ENCODE measurements around the gene YES1.

Gene YES1

GRCh38 chr18:725646-726045 is 86.4 kb downstream of the YES1 start:
- no peak for DNase-seq (ENCODE audit: low read depth in 2 of 2)

- no peak for DNase-seq (ENCODE audit: low read depth in 2 of 2)
Measured at GRCh38 chr18:723541-724080, 88.4 kb downstream of the YES1 start.

DNA sequence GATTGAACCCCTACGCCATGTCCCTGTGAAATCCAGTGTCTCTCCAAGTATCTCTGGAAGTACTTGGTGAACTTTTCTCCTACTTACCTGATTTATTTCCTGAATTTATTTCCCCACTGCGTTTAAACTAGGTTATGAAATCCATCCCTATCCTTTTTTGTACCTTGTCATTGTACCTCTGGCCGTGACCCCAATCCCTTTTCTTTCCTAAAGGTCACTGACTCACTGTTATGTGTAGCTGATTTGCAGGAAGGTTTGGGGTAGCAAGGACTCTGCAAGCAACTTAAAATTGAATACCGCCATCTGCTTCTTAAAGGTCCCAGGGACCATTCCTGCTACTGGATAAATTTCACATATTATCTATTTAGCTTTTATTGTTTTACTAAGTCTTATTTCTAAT is 95.0 kb downstream of the YES1 start:
- DNase-seq (ENCODE audit: low read depth in 2 of 2) = no peak

GRCh38 chr18:715626-716025 is 96.4 kb downstream of the YES1 start:
- no peak for DNase-seq (ENCODE audit: low read depth in 2 of 2)

GRCh38 chr18:713135-713490 is 98.9 kb downstream of the YES1 start:
- DNase-seq (ENCODE audit: low read depth in 2 of 2) = no peak

DNA sequence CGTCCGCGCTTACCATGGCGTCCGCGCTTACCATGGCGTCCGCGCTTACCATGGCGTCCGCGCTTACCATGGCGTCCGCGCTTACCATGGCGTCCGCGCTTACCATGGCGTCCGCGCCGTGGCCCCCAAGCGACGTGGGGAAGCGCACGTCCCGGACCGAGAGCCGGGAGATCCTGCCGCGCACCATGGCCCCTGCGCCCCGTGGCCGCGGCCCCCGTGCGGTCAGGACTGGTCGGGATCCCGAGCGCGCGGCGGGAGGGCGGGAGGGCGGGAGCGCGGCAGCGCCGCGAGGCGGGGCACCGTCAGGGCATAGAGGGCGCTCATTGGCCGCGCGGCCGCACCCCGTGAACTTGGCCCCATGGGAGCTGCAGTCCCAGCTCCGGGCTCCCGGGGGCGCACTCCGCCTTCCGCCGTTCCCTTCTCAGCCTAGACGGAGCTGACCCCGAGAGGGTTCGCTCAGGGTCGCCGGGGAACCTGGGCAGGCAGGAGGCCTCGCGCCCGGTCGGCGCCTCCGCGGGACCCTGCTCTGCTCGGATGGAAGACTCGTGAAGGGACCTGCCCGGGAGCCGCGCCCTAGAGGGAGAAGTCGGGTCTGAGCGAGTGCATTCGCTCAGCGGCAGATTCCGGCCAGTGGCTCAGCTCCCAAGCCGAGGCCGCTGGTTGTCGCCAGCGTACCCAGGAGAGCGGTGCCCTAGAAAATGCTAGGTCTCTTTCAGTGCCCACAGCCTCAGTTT is 99.5 kb downstream of the YES1 start, which contains the start of gene ENOSF1:
Gene ENOSF1, minus strand, starts transcription at position 230 of the 734 bp plus-strand sequence. Its CDS starts 43 bp downstream, at position 187.
- DNase-seq (ENCODE audit: low read depth in 2 of 2) = peak; percentile 67

DNA sequence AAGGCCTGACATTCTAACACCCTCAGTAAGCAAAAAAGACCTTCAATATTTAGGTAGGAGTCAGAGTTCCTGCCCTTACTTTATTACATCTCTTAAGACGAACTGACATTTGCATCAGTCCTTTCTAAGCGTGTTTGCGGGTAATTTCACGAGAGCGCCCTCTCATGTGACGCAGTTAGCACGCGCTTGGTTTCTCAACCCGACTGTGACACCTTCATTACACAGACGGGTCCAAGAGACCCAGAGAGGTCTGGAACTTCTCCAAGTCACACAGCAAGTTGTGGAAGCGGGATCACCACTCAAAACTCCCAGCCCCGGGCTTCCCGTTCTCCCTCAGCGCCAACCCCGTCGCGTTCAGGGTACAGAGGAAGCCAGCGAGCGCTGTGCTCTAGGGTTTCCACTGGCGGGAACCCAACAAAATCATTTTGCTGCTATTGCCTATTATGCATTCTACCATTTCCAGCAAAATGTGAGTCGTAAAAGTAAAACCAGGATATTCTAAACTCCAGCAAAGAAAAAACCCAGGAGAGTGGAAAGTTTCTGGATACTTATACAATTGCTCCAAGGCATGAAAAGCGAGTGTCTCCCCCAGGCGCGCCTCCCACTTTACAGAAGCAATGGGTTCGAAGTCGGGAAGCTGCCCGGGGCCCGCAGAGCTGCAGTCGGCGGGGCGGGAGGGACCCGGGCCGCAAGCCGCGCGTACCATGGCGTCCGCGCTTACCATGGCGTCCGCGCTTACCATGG is 100.2 kb downstream of the YES1 start:
- peak; percentile 52 to 64 for DNase-seq (ENCODE audit: low read depth in 2 of 2)

DNA sequence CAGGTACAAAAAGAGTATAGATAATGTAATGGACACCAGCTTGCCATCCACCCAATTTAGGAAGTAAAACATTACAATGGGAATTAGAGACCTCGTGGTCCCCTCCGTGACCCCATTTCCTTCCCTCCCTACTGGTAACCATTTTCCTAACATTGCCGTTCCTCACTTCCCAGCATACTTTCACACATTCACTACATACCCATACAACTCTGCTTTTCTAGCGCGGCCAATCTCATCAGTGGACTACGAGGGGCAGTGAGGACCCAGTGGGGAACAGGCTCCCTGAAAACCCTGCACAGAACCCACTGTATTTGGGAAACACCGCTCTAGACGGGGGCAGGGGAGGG is 100.8 kb downstream of the YES1 start:
- no peak for DNase-seq (ENCODE audit: low read depth in 2 of 2)

GRCh38 chr18:710418-711300 is 101.4 kb downstream of the YES1 start:
- DNase-seq (ENCODE audit: low read depth in 2 of 2) = no peak

DNA sequence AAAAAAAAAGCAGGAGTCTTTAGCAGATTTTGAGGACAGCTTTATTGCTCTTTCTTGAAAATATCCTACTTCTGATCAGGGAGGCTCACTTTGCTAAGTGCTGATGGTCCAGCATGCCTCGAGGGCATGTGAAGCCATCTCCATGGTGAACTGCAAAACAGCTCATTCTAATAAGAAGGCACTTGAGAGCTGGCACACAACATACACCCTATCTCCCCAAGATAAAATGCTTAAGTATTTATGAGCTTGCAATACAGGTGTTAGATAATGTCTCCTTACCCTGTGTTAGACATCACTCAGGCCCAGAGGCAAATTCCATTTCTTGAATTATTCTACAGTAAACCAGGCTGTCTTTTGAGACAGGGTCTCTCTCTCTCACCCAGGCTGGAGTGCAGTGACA is 102.3 kb downstream of the YES1 start:
- DNase-seq (ENCODE audit: low read depth in 2 of 2) = no peak

DNA sequence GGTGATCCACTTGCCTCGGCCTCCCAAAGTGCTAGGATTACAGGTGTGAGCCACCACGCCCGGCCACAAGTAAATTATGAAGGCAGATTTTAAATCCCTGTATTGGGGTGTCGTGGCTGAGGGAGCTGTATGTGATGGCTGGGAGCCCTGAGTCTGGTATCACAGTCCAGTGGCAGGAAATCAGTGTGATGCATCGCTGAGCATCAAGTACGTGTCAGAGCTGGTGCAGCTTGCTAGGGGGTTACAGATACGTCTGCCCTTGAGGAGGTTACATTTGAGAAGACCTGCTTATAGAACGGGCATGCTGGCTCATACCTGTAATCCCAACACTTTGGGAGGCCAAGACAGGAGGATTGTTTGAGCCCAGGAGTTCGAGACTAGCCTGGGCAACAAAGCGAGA is 103.9 kb downstream of the YES1 start:
- DNase-seq (ENCODE audit: low read depth in 2 of 2) = no peak

GRCh38 chr18:706405-706804 is 105.6 kb downstream of the YES1 start:
- DNase-seq (ENCODE audit: low read depth in 2 of 2) = no peak

DNA sequence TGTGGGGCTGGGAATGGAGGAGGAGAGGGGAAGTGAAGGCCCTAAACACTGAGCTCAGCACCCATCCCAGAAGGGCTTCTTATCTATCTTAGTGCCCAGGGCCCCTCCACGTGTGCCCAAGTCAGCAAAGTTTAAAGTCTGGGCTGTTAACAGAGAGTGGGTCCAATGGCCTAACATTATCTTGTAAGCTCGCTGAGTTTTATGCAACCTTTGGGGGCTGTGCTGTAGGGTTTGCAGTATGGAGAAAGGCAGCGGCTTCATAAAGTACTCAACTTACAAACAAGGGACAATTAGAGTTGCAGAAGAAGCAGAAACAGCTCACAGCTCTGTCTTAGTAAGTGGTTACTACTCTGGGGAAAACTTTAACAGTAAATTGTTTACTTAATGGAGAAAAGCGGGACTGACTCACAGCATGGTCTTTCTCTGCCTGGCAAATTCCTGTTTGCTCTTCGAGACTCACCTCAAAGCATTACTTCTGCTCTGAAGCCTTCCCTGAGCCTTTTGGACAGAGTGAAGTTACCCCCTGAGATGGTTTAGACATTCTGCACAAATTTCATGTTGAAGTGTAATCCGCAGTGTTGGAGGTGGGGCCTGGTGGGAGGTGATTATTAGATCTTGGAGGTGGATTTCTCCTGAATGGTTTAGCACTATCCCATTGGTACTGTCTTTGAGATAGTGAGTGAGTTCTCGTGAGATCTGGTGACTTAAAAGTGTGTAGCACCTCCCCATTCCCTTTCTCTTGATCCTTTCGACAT is 108.7 kb downstream of the YES1 start:
- DNase-seq (ENCODE audit: low read depth in 2 of 2) = no peak

DNA sequence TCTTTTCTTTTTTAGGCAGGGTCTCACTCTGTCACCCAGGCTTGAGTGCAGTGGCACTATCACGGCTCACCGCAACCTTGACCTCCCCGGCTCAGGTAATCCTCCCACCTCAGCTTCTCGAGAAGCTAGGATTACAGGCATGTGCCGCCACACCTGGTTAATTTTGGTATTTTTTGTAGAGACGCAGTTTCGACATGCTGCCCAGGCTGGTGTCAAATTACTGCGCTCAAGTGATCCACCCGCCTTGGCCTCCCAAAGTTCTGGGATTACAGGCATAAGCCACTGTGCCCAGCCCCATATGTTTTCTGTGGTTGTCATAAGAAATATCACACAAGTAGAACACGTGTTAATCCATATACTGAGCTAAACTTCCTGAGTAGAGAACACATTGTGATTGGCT is 114.2 kb downstream of the YES1 start:
- DNase-seq (ENCODE audit: low read depth in 2 of 2) = no peak

GRCh38 chr18:697012-697411 is 115.0 kb downstream of the YES1 start:
- DNase-seq (ENCODE audit: low read depth in 2 of 2) = no peak

DNA sequence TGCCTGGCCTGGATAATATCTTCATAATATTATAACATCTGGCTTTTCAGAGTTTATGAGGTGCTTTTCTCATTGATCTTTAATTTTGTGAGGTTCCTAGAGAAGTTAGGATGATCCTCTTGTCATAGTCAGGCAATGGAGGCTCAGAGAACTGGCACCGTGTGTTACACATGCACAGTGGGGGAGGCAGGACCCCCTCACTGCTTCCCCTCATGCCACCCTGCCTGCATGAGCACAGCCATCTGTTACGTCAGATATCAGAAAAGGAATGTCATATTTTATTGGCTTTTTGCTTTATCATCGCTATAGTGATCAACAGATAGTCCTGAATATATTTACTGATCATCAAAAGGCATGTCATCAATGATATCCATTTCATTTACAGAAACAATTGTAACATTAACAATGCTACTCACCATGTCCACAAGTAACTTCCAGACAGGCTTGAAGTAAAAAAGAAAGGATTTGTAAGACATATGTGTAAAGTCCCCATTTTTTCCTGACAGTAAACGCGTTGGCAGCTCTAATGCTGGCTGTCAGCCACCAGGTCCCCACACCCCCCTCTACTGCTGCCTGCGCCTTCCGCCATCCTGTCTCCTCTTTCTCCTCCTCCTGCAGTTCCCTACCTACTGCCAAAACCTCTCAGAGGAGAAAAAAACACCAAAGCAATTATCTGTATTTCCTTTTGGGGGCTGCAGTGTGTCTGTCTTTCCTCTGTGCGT is 118.4 kb downstream of the YES1 start:
- no peak for DNase-seq (ENCODE audit: low read depth in 2 of 2)

DNA sequence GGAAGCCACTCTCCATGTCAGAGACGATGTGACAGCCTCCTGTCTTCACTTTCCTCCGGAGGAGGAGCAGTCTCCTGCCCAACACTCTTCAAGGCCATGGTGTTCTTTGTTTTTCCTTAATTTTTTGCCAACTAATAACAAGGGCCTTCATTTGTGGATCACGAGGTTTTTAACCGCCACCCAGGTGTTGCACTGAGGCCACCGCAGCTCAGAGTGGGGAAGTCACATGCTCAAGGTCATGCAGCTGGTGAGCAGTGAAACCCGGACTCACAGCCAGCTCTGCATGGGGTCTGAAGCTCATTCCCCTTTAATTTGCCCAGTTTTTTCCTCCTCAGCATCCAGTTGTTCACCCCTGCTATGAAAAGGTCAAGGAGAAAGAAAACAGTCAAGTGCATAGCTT is 119.2 kb downstream of the YES1 start:
- DNase-seq (ENCODE audit: low read depth in 2 of 2) = no peak

DNA sequence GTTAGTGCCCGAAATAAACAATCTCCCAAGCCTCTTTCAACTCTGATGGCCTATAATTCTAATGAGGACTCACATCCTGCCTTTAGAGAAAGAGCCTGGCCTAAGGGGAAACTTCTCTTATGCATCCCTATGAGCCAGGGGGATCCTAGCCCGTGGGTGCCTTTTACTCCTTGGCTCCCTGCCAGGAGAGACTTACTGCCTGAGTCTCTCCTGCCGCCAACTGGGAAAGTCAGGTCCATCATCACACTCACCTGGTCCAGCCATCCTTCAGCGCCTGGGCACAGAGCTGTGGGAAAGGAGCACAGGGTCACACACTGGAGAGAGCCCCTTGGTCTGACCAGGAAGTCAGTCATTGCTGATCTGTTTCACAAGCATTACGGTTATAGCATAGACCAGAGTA is 123.7 kb downstream of the YES1 start:
- DNase-seq (ENCODE audit: low read depth in 2 of 2) = no peak

DNA sequence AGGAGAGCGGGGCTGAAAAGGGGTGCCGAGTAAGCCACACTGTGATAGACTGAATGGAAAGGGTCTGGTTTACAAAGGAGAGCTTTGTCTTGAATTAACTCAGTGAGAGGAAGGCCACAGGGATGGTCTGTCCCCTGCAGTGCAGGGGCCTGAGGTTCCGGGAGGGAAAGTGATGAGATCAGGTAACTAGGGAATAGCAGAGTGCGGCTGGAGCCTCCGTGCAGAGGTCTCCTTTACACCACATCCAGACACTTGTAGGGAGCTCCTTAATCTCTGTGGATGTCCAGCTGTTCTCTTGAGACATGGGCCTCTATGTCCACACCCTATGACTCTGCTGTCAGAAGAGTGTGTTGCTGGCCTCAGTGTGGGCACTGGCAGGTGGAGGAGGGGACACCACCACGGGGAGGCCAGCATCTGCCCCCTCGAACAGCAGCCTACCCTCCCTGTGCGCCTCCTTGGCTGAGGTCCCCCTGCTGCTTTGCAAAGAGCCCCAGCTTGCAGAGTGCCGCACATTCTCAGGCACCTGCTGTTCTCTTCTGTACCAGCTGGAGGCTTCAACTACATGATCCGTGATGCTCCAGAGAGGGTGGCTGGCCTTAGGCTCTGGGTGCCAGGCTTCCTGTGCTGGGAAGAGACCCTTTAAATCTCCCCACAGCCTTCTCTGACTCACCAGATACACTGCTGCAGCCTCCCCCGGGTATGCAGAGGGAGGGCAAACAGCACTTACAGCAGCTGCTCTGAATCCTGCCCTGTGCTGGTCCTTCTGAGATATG is 125.5 kb downstream of the YES1 start:
- DNase-seq (ENCODE audit: low read depth in 2 of 2) = no peak

DNA sequence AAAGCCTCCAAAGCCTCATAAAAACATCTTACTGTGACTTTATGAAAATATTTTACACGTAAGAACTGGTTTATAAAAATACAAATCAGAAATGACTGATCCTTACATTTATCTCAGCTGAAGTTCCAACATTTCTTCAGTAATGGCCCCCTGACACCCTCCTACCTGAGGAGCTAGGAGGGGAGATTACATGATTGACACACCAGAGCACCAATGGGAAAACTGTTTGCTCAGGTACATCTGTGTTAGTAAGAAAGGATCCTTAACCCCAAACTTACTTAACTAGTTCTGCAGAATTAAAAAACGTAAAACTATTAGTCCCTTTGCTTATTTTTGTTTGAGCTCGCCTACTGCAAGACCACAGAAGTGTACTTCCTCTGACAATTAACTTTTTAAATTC is 126.6 kb downstream of the YES1 start:
- no peak for DNase-seq (ENCODE audit: low read depth in 2 of 2)

All from activated CD8-positive, alpha-beta memory T cell treated with anti-CD3 and anti-CD28 coated beads for 4 hours (primary cell).